Measurements from ENCODE around the gene PDE6C.

DNA sequence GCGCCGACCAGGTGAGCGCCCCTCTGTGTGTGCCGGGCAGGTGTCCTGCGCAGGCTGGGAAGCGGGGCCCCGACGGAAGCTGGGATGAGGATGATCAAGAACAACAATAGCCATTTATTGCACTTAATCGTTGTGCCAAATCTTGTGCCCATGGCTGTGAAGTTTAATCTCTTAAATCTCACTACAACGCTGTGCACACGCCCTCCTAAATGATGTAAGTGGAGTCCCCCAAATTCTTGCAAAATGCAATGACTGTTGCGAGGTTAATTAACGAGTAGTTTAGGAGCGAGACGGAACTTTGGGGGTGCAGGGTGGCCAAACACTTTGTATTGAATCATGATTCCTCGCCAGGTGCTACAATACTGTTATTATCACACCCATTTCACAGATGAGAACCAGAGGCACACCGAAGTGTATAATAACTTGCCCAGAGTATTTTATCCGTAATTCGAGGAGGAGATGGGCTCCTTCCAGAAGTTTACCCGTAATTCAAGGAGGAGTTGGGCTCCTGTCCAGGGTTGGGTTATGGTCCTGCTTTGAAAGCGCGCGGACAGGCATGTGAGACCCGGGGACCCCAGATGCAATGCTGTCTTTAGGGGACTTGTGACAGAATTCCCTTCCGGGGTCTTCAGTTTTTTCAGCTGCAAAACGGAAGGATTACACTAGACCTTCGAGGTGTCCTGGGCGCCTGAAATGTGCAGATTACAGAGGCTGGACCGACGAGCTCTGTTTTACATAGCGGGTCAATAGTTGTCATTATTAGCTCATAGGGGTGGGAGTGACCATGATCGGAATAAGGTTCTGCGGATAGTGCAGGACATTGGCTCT is 44.8 kb upstream of the PDE6C start:
- TF ChIP-seq, protein P1, sequence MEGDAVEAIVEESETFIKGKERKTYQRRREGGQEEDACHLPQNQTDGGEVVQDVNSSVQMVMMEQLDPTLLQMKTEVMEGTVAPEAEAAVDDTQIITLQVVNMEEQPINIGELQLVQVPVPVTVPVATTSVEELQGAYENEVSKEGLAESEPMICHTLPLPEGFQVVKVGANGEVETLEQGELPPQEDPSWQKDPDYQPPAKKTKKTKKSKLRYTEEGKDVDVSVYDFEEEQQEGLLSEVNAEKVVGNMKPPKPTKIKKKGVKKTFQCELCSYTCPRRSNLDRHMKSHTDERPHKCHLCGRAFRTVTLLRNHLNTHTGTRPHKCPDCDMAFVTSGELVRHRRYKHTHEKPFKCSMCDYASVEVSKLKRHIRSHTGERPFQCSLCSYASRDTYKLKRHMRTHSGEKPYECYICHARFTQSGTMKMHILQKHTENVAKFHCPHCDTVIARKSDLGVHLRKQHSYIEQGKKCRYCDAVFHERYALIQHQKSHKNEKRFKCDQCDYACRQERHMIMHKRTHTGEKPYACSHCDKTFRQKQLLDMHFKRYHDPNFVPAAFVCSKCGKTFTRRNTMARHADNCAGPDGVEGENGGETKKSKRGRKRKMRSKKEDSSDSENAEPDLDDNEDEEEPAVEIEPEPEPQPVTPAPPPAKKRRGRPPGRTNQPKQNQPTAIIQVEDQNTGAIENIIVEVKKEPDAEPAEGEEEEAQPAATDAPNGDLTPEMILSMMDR (IDR thresholded peaks at IDR 0.05): no peak
- TF ChIP-seq EZH2phosphoT487 (IDR thresholded peaks at IDR 0.05): peak; percentile 74
